GM19438 (cell line): ENCODE results near the gene BGN.

Experiments
- ATAC-seq: cut with Tn5 transposase; IDR thresholded peaks from one replicate; pipeline ENCODE4 v1.9.1; 2021; ENCODE audit warnings: low read depth; ENCODE audit not compliant: unreplicated experiment

BGN gene

DNA sequence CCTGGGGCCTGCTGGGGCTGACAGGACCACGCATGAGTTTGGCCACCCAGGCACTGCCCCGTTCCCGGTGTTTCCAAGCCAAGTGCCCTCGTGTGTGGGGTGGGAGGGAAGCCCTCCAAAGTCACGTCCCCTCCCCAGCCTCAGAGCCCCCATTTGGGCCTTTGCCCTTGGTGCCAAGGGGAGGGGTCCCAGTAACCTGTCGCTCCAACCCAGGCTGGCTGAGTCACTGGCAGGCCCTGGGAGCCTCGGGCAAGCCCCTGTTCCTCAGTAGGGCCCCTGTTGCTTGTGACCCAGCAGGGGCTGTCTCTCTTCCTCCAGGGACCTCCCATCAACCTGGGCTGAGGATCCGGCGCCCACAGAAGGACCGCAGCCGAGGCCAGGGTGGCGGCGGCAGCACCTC lies 13.7 kb upstream of the BGN start:
- no peak for ATAC-seq

DNA sequence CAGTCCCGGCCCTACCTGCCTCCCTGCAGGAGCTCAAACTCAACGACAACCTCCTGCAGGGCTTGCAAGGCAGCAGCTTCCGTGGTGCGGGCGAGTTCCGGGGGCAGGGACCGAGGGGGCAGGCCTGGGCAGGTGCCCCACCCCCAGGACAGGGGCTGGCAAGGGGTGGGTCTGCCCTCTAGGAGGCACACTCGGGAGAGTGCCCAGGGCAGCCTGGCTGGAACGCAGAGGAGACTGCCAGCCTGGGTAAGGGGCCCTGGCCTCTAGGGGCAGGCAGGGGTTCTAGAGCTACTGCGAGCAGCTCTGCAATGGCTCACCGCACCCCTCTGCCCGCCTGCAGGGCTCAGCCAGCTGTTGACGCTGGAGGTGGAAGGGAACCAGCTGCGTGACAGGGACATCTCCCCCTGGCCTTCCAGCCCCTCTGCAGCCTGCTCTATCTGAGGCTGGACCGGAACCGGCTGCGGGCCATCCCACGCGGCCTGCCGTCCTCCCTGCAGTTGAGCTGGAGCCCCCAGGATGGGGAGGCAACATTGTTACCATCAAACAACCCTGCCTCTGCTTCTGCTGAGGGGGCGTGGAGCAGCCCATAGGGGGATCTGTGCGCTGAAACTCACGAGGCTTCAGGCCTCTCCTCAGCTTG lies 12.3 kb upstream of the BGN start:
- ATAC-seq, result no peak

DNA sequence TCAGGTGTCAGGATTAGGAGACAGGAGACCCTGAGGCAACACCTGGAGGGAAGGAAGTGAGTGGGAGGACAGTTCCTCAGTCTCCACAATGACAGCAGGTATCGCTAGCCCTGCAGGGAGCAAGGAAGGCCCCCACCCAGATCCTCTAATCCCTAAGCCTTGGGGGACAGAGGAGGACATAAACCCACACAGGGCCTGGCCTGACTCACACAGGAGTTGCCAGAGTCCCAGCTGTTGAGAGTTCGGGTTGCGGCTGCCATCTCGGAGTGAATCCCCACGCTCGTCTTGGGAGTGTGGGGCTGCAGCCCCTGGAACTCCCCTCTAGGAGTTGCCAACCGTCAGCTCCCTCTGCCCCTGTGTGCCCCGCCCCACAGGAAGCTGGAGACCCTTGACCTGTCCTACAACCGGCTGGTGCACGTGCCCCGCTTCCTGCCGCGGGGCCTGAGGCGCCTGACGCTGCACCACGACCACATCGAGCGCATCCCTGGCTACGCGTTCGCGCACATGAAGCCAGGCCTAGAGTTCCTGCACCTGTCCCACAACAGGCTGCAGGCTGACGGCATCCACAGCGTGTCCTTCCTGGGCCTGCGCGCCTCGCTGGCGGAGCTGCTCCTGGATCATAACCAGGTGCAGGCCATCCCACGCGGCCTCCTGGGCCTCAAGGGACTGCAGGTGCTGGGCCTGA lies 9.2 kb upstream of the BGN start:
- ATAC-seq, result no peak

DNA sequence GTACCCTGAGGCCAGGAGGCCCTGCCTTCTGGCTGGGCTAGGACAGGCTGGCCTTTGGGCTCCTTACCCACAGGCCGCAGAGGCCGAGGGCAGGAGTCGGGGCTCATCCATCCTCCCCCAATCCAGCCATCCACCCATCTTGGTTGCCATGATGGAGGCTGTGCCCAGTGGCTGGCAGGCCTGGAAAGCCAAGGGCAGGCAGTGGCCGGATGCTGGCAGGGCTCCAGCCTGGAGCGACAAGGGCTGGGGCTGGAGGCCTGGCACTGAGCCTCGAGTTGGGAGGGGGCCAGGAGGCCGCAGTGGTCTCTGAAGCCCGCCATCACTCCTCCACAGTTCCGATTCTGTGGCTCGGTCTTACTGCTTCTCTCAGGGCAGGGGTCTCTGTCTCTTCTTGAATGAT lies 8.6 kb upstream of the BGN start:
- ATAC-seq, result no peak

DNA sequence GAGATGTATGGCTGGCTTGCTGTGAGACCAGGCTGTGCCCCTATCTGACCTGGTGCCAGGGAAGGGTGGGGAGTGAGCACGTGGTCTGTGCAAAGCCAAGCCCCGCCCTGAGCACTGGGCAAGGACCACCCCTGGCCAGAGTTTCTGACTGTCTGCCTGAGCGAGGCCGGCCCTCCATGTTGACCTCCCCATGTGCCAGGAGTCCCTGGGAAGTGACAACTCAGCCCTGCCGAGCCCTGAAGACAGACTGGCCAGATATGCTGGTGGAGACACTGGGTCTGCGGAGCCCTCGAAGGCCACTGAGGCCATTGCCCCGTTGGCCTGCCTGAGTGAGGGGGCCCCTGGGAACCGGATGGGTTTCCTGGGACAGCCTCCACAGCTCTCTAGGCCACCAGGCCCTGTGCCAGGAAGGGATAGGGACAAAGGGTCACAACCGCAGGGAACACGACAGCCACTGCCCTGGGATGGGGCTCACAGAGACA lies 7.1 kb upstream of the BGN start:
- no peak for ATAC-seq

DNA sequence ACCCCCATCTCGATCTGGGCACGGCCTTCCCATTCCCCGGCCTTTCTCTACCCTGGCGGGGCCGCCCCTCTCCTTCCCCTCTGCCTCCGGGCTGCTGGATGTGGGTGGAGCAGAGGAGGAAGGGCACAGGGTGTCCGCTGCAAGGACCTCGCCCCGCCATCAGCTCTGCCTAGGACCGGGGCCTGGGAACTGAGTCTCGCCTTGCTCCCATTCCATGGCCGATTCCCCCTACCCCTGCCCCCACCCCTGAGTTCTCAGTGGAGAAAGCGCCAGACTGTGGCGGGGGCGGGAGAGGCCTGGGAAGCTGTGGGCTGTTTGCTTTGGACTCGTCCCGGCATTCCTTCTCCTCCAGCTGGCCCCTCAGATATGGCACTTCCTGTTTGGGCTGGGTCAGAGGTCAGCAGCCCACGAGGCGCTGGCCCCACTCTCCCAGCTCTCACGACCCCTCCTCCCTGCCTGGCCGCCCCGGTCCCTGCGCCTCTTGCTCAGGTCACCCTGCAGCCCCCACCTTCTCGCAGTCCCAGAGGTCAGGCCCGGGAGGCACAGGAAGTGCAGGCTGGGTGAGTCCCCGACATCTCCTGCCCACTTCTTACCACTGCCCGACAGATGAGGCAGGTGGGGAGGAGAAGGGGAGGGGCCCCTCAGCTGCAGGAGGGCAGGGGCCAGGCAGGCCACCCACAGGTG lies 6.4 kb upstream of the BGN start:
- no peak for ATAC-seq

DNA sequence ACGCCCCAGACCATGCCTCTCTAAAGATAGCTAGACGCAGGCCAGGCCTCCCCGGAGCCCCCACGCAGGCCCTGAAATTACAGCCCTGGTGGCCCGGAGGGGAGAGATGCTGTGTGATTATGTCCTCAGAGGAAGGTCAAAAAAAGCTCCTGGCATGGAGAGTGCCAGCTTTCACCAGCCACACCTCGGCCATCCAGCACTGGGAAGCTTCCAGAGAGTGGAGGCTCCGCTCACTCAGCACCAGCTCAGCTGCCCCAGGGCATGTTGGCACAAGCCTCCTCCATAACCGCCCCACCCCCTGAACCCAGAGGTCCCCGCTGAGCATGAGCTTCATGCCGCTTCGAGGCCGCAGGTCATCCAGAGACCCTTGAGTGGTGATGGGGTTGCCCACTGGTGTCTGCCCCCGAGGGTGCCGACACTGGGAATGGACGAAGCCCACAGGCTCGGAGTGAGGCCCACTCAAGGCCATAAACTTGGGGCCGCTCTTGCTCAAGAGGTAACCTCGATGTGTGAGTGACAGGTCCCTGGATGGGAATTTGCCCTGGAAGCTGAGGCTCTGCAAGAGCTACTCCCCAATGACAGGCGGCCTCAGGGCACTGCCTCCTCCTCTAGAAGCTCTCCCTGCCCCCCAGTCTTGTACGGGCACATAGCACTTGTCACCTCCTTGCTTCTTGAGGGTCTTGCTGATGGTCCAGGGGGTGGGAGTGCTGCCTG lies 4.4 kb upstream of the BGN start:
- no peak for ATAC-seq

DNA sequence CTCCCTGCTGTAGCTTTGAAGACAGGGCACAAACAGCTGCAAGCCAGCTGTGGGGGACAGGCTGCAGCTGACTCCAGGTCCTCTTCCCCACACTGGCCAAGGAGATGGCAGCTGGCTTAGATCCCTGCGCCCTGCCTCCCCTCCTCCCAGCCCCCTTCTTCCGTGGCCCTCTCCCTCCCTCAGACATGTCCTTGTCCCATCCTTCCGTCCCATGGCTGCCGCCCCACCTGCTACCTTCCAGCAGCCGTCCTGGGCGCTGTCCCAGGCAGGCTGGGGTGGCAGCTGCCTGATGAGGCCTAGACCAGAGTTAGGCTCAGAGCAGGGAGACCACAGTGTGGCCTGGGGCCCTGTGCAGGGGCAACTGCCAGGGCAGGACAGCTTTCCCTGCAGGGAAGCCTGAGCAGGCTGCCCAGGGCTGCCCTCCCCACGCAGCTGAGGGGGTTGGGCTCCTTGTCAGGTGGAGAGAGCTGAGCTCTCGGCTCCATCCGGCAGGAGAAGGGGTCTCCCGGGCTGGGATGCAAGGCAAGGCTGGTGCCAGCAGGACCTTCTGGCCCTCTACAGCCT lies 3.3 kb upstream of the BGN start:
- ATAC-seq, result no peak

DNA sequence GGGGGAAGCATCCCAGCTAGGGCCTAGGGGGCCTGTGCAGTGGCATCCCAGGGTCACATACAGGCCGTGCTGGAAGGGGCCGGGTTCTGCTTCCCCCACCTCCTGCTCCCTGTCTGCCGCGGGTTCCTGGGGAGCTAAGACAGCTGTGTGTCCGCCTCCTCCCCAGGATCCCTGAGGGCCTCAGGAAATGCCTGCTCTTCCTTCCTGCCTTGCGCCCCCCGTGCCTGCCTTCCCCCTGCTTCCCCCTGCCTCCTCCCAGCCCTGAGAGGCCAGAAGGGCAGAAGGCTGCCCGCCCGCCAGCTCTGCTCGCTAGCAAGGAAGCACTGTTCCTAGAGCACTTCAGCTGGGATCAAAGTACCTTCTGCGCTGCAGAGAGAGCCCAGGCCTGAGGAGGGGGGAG lies 2.9 kb upstream of the BGN start:
- ATAC-seq, result no peak

DNA sequence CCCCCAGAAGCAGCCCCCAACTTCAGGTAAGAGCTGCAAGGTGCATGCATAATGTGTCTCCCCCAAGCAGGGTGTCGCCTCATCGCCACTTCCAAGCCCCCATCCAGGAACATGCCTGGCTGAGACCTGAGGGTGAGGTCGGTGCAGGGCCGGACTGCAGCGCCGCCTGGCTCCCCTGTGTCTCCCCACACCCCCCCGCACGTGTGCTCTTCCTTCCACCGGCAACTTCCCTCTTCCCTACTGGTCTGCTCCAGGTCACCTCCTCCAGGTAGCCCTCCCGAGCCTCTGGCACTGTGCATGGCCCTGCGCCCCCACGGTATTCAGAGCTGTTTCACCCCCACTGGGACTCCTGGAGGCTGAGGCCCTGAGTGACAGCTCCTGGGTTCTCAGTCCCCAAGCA lies 2.2 kb upstream of the BGN start:
- no peak for ATAC-seq

DNA sequence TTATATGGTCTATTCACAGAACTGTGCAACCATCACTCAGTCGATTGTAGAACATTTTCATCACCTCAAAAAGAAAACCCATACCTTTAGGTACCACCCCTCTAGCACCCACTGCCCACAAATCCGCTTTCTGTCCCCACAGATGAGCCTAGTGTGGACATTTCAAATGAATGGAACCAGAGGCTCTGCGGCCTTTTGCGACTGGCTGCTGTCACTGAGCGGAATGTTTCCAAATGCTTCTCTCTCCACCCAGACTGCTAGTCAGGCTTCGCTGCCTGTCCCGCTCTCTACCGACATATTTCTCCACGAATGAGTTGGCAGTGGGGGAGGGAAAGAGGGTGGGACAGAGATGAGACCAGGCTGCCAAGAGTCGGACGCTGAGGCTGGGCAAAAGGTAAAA lies 1.7 kb upstream of the BGN start:
- no peak for ATAC-seq

DNA sequence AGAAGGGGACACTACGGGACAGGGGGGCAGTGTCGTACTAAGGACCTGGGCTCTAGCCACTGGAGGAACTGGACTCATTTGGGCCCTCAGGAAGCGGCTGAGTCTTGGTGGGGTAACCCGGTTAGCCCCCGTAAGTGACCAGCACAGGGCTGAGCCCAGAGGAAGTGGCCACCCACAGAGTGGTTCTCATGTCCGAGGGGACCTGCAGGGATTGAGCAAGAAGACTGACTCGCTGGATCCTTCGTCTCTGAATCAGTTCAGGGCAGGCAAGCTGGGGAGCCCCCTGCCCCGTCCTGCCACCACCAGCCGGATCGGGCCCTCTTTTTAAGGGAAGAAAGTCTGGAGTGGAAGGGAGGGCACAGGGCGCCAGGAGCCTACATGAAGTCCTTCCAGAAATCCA lies 719 bp upstream of the BGN start:
- ATAC-seq, result no peak

DNA sequence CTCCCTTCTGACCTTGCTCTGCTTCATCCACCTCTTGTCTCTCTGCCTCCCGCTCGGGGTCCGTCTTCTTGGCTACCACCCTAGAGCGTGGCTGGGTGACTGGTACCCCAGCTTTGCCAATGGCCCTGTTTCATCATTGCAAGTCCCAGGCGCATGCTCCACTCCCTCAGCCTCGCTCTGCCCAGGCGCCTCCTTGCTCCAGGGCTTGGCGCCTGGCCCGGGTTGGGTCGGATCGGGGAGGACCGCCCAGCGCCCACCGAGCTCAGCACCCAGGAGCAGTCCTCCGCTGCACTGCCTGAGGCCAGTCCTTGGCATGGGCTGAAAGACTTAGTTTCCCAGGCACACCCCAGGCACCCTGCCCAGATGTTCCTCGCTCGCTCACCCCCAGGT lies 577 bp downstream of the BGN start:
- ATAC-seq, result no peak

DNA sequence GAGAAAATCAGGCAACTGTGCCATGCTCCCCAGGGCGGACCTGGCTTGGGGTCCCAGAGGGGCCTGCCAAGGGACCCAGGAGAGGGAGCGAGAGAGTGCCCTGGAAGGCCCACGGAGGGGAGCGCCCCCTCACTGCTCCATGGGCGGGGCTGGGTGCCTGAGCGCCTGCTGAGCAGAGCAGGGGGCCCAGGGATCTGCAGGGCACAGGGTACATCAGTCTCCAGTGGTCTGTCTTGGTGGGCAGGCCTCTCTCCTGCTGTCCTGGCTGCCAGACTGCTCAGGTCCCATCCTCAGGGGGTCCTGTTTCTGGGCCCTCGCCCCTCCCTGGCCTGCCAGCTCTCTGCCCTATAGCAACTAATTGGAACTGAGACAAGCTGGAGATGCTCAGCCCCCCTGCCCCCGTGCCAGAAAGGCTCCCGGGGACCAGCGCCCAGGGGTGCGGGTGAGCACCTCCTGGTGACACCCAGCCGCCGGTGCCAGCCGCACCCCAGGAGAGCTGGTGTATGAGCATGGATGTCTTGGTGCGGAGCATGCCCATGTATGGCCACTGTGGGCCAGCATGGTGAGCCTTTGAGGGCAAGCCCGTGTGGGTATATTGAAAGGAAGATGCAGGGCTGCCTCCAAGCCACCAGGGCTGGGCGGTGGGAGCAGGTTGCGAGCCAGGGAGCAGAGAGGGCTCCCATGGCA lies 1.3 kb downstream of the BGN start:
- ATAC-seq, result no peak

DNA sequence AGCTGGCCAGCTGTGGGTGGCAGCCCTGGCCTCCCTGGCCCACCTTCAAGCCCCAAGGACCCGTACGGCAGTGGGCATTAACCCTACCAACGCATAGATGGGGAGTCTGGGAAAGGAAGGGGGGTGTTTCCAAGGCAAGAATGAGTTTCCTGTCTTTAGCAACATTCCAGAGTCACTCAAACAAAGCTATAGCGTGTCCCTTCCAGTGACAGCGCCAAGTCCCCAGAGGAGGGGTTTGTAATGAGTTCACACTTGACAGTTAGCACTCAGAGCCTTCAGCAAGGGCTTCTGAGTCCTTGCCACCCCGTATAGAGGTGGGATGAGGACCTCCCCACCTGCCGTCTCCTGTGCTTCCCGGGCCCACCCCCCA lies 1.8 kb downstream of the BGN start:
- ATAC-seq, result no peak

DNA sequence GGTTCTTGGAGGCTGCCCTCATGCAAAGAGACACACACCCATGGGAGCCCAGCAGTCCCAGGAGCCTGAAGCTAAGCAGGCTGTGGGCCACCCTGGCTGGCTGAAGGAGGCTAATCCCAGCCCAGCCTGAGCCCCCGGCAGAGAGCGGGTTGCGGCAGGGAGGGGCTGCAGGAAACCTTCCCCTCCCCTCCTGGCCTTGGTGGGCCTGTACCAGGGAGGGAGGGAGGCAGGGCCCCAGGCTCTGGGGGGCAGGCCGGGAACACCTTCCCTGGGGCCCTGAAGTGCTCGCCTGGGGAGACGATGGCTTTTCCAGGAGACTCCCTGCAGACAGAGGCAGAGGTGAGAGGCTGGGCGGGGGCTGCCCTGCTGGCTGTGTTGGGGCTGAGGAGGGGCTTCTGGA lies 3.7 kb downstream of the BGN start:
- no peak for ATAC-seq

DNA sequence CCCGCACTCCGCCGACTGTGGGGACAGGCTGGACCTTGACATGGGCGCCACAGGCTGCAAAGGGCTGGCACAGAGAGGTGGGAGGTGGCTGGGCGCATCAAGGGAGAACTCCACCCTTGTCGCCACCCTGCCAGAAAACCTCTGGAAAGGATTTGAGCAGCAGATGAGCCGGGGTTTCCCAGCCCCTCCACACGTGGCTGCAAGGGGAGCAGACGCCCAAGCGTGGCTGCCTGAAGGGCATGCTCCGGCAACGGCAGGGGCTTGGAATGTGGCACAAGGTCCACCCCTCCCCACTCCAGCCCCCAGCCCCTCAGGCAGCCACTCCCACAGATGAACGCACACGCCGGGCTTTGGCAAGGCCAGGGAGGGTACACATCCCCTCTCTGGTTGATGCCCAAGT lies 4.6 kb downstream of the BGN start:
- no peak for ATAC-seq

DNA sequence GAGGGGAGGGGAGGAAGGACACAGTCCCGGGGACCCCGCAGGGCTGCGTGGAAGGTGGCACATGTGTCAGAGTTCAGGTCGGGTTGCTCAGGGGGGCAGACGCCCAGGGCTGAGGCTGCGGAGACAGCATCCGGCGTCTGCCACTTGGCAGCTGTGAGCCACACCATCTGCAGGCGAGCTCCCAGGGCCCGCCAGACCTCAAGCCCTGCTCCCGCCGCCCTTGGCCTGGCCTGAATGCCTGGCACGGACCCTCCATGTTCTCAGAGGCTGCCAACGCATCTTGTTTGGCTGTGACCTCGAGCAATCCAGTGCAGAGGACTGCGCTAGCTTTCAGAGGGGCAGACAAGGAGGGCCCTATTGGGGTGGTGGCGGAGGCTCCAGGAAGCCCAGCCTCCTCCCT lies 5.1 kb downstream of the BGN start:
- no peak for ATAC-seq

DNA sequence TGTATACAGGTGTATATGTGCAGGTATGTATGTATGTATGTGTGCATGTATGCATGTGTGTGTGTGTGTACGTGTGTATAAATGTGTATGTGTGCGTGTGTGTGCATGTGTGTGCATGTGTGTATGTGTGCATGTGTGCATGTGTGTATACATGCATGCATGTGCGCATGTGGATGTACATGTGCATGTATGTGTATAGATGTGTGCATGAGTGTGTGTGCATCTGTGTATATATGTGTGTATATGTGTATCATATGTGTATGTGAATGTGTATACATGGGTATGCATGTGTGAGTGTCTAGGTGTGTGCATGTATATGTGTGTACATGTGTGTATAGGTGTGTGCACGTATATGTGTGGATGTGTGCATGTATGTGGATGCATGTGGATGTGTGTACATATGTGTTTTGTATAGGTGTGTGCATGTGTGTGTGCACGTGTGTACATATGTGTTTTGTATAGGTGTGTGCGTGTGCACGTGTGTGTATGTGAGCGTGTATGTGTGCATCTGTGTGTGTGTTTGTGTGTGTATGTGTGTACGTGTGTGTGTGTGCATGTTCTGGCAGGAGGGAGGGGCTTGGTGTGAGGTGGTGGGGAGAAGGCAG lies 6.0 kb downstream of the BGN start:
- ATAC-seq, result no peak

DNA sequence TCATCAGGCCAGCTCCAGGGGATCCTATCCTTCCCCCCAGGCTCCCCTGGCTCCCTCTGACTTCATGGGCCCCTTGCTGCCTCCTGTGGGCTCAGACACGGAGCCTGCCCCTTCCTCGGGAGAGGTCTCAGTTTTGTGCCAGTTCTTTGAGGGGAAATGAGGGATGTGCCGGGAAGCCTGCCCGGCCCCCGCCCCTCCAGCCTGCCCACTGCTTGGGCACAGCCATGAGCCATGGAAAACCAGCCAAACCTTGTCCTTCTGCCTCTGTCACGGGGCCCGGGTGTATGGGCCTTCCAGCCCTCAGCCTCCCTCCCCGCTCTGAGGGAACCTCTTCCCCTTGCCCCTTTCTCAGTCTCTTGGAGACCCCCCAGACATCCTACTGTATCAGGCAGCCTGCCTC lies 6.8 kb downstream of the BGN start:
- no peak for ATAC-seq
